ENCODE measurements around the gene WDR59. TPM values are rescaled to one million over a fixed set of nuclear protein-coding genes. Genes with fewer than 3 reads are reported as not detected.

WDR59 gene
- total and polyA plus RNA-seq, 9 of the 15 experiments (the other 6 are each of a cell fraction or from before 2014, with no cell fraction given): 12.7 to 126 (median 34.7) TPM

DNA sequence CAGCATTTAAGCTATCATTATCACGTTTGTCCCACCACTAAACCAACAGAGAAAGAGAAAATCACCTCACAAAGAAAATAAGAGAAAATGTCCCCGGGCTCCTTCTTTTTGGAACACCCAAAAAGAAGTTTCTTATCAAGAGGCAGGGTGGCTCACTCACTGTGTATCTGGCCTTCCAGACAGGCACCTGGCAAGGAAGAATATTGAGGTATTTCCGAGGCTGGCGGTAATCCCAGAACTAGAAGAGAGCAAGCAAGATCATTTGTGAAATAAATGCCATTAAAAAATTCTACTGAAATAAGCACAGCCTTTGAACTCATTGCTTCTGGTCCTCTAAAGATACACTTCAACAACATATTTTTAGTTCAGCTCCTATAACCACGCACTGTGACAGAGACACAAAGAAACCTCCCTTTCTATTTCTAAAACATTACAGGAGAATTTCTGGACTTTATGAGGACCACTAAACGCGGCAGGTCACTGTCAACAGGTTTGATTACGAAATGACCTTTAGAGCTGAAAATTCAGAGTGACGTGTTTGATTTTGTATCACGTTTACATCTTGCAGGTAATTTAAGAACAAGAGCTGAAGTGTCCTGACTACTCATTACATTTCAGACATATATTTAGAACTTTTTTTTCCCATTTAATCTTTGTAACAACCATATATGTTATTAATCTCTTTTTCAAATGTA, 61.0 kb downstream of the WDR59 start:
- no peak overlapping the region for H2AFZ ChIP-seq (ENCODE audit: low read depth, low read length)
- ATAC-seq (no peak), FAIRE-seq (no peak), DNase-seq (ENCODE audit: extremely low read depth in 1 of 4, low spot score in 3 of 4) (no peak)
- H4K20me1 ChIP-seq (replicated peaks; ENCODE audit: control insufficient read depth, insufficient read depth, low read length): no peaks in the 10 kb centered on the region
- no peak for TF ChIP-seq GATAD2B (IDR thresholded peaks at IDR 0.05; ENCODE audit: borderline replicate concordance)
- TF ChIP-seq, protein P1, sequence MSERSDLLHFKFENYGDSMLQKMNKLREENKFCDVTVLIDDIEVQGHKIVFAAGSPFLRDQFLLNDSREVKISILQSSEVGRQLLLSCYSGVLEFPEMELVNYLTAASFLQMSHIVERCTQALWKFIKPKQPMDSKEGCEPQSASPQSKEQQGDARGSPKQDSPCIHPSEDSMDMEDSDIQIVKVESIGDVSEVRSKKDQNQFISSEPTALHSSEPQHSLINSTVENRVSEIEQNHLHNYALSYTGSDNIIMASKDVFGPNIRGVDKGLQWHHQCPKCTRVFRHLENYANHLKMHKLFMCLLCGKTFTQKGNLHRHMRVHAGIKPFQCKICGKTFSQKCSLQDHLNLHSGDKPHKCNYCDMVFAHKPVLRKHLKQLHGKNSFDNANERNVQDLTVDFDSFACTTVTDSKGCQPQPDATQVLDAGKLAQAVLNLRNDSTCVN (CRISPR knock-in tag; IDR thresholded peaks at IDR 0.05): no peak
- TF ChIP-seq CCNT2 (IDR thresholded peaks at IDR 0.05; ENCODE audit: borderline replicate concordance, extremely low read depth, insufficient read length, low read depth, low read length): no peak
- TF ChIP-seq ZNF699 (CRISPR knock-in tag; IDR thresholded peaks at IDR 0.05; ENCODE audit: insufficient replicate concordance): no peak
- no peak for TF ChIP-seq ZBED1 (IDR thresholded peaks at IDR 0.05)
- no peak for TF ChIP-seq ZBTB7A (IDR thresholded peaks at IDR 0.05; ENCODE audit: borderline replicate concordance, control insufficient read depth, low read depth, low read length)
- no peak for TF ChIP-seq NFIC (IDR thresholded peaks at IDR 0.05)
- no peak for TF ChIP-seq JUNB (CRISPR knock-in tag; conservative IDR thresholded peaks at IDR 0.05)
- no peak for TF ChIP-seq ZNF134 (CRISPR knock-in tag; conservative IDR thresholded peaks at IDR 0.05)
- TF ChIP-seq, protein P2, sequence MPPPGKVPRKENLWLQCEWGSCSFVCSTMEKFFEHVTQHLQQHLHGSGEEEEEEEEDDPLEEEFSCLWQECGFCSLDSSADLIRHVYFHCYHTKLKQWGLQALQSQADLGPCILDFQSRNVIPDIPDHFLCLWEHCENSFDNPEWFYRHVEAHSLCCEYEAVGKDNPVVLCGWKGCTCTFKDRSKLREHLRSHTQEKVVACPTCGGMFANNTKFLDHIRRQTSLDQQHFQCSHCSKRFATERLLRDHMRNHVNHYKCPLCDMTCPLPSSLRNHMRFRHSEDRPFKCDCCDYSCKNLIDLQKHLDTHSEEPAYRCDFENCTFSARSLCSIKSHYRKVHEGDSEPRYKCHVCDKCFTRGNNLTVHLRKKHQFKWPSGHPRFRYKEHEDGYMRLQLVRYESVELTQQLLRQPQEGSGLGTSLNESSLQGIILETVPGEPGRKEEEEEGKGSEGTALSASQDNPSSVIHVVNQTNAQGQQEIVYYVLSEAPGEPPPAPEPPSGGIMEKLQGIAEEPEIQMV (tag; conservative IDR thresholded peaks at IDR 0.05; ENCODE audit: low read depth): no peak
- TF ChIP-seq MYC (IDR thresholded peaks at IDR 0.05; ENCODE audit: low read depth, low read length): no peak
- TF ChIP-seq MYC (CRISPR knock-in tag; IDR thresholded peaks at IDR 0.05; ENCODE audit: borderline replicate concordance, low read depth): no peak
- no peak for TF ChIP-seq U2AF2 (optimal IDR thresholded peaks at IDR 0.05; ENCODE audit: low read depth, low read length)
- no peak for TF ChIP-seq ESRRA (IDR thresholded peaks at IDR 0.05; ENCODE audit: borderline replicate concordance, low read depth)
- no peak for TF ChIP-seq PURB (CRISPR knock-in tag; IDR thresholded peaks at IDR 0.05; ENCODE audit: low read depth)
- TF ChIP-seq, protein P3, sequence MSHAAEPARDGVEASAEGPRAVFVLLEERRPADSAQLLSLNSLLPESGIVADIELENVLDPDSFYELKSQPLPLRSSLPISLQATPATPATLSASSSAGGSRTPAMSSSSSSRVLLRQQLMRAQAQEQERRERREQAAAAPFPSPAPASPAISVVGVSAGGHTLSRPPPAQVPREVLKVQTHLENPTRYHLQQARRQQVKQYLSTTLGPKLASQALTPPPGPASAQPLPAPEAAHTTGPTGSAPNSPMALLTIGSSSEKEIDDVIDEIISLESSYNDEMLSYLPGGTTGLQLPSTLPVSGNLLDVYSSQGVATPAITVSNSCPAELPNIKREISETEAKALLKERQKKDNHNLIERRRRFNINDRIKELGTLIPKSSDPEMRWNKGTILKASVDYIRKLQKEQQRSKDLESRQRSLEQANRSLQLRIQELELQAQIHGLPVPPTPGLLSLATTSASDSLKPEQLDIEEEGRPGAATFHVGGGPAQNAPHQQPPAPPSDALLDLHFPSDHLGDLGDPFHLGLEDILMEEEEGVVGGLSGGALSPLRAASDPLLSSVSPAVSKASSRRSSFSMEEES (CRISPR knock-in tag; IDR thresholded peaks at IDR 0.05): no peak
- no peak for TF ChIP-seq NR2C1 (IDR thresholded peaks at IDR 0.05)
- no peak for TF ChIP-seq NR2C1 (tag; IDR thresholded peaks at IDR 0.05)
- intact Hi-C loops (cut with micrococcal nuclease) (no loop called here), in situ Hi-C loops (cut with MboI) (no loop called here)
- 86% methylated on average over 10 of the region's 10 CpGs for WGBS (ENCODE audit: insufficient coverage, low coverage, missing lambda C conversion rate)
- H3K4me2 ChIP-seq (ENCODE audit: insufficient read depth, low read length): no peak overlapping the region
- peaks cover 39% of the 10 kb centered on the region; the same call in 2 of the 3 replicates for H3K36me3 ChIP-seq (ENCODE audit: control insufficient read depth, insufficient read depth, low read length)
- H3K27ac ChIP-seq (ENCODE audit: extremely low read depth, low read depth, low read length): no peak overlapping the region
- H3K4me1 ChIP-seq (replicated peaks in 1 of 2; ENCODE audit: control insufficient read depth in 2 of 2, insufficient read depth in 2 of 2, low read length in 2 of 2): no peaks in the 10 kb centered on the region
- CTCF ChIA-PET (ENCODE audit: low intra/inter-chr PET ratio): no interaction called here
- no peaks in the 10 kb centered on the region for H3K9me1 ChIP-seq (ENCODE audit: control insufficient read depth, insufficient read depth, low read length)
- no TSS peak for BruUV-seq (replicated peaks)
- POLR2A ChIA-PET: interaction anchor here (0.6 kb wide), 1 partner anchor 1872 kb away, joined by 3 read pairs; no protein-coding TSS in a partner anchor
- no peaks in the 10 kb centered on the region for H3K9me3 ChIP-seq (replicated peaks; ENCODE audit: control insufficient read depth, insufficient read depth, low read depth, low read length)
- H3K4me3 ChIP-seq: no peak overlapping the region
- no peaks in the 10 kb centered on the region for H3K27me3 ChIP-seq (ENCODE audit: control insufficient read depth in 2 of 2, insufficient read depth in 2 of 2, low read length in 2 of 2)
- H3K79me2 ChIP-seq (ENCODE audit: control insufficient read depth, insufficient read depth, low read length): no peaks in the 10 kb centered on the region
- no peak overlapping the region for H3K9ac ChIP-seq (ENCODE audit: insufficient read depth in 1 of 2, low read depth in 2 of 2, low read length in 2 of 2)
